Activated CD8-positive, alpha-beta memory T cell treated with anti-CD3 and anti-CD28 coated beads, Interleukin-2, amount 50 U/mL, for 24 hours (primary cell): Measurements from ENCODE around the gene DISP2.

Source experiments
- DNase-seq: peaks from one replicate; pipeline ENCODE4 v3.0.0-alpha.2; 2020; ENCODE audit errors: extremely low read depth

The DISP2 gene

DNA sequence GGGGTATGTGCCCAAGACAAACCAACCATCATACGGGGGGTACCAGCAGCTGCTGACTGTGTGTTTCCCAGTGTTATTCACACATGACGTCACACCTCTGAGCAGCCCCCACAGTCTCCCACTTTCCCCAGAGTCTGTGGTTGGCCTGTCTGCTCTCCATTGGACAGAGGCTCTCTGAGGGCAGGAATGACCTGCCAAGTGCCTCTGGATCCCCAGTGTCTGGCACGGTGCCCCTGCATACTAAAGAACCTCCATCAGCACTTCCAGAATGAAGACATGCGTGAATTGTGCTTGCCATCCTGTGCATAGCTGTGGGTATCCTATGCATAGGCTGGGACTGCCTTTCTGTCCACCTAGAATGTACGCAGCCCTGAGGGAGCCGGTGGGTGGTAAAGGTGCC lies 13.8 kb upstream of the DISP2 start:
- no peak for DNase-seq

DNA sequence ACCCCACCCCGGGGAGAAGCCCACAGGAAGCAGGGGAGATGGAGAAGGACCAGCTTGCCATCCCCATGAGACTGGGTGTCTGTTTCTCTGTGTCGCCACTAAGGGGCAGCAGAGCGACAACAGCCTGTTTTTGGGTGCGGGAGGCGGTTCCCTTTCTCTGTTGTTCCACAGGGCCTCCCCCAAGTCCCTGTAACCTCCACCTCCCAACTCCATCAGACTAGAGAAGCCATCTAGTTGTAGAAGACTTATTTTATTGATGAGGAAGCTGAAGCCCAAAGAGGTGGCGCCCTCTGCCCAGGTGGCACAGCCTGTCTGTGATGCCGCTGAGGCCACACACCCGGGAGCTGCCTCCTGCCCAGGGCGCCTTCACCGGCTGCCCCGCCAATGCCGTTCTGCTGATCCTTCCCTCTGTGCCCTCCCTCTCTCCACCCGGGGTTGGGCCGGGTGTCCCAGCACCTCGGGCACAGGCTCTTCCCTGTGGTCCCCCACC lies 13.3 kb upstream of the DISP2 start:
- no peak for DNase-seq

DNA sequence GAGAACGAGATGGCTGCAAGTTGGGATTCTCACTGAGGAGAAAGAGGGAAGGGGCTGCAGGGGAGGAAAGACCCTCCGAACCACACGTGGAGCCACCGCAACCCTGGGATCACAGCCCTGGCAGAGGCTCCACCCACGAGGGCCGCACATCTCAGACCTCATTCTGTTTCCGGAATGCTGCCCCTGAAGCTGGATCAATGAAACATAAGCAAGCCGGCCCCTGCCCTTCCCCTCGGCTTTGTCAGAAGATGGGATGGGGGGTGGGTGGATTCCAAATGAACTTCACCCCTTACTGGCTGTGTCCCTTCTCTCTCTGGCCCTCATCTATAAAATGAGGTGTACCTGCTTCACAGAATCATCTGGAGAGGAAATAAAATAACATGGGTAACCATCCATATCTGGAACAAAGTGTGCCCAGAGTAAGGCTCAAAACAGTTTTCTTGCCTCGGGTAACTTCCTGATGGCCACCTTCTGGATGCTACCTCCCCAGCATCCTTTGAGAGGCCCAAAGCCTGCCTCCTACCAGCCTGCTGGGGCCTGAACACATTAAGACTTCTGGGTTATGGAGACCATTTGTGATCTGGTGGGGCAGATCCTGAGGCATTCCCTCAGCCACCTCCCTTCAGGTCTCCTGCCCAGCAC lies 12.7 kb upstream of the DISP2 start:
- no peak for DNase-seq

DNA sequence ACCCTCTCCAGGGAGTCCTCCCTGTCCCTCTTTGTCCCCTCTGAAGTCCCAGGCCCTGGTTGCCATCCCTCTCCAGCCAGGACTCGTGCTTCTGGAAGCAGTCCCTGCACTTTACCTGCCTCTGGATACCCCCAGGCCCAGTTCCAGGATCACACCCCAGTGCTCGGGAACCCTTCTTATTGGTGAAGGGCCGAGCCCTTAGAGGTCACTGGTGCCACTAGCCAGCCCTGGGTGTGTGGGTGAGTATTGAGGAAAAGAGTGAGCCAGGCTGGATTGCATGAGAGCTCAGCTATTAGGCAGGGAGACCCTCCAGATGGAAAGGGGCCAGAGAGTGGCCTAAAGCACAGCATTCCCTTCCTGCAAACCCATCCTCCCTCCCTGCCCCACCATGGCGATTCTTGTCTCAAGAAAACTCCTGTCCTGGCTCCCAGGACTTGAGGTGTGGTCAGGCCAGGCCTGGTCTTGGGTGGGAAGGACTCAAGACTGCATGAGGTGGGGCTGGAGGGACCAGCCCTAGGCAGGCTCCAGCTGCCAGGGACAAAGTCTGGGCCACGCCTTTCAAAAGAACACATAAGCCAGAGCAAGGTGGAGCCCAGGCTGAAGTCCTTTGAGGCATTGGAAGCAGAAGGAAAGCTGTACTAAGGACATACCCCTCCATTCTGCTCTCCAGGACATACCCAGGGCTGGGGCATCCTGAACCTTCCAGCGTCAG lies 12.0 kb upstream of the DISP2 start:
- no peak for DNase-seq

DNA sequence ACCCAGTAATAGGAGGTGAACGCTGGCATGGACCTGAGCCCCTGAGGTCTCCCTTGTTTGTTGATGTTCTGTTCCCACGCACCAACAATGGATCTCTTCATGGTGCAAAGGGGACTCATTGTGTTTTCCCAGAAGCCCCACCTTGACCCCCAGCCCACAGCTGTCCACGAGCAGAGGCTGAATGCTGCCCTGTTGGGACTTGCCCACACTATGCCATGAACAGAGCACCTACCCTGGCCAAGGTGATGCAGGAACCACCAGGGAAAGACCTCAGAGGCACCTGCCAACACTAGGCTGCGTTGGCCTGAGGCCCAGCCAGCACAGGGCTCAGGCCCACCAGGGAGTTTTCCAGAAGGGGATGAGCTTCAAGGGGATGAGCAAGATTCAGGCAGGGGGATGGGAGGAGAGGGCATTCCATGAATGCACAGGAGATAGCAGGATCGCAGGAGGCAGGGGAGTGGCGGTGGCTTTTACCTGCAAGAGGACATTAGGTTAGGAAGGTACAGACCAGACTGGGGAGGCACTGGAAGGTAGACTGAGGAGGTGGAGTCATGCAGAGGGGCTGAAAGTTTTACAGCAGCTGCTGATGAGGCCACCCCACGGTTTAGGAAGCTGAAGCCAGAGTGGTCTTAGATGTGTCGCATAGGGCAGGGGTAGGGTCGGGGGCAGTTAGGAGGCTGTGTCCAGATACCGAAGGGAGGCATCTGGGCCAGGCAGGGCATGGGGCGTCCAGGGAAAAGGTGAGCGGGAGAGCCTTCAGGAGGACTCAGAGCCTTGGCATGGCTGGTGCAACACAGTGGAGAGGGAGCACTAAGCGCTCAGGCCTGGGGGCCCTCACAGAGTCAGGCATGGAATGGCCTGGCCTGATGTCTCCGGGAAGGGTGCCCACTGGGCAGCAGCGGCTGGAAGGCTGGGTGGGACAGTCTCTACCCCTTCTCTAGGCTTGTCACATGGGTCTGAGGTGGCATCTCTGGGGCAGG lies 11.2 kb upstream of the DISP2 start:
- no peak for DNase-seq

DNA sequence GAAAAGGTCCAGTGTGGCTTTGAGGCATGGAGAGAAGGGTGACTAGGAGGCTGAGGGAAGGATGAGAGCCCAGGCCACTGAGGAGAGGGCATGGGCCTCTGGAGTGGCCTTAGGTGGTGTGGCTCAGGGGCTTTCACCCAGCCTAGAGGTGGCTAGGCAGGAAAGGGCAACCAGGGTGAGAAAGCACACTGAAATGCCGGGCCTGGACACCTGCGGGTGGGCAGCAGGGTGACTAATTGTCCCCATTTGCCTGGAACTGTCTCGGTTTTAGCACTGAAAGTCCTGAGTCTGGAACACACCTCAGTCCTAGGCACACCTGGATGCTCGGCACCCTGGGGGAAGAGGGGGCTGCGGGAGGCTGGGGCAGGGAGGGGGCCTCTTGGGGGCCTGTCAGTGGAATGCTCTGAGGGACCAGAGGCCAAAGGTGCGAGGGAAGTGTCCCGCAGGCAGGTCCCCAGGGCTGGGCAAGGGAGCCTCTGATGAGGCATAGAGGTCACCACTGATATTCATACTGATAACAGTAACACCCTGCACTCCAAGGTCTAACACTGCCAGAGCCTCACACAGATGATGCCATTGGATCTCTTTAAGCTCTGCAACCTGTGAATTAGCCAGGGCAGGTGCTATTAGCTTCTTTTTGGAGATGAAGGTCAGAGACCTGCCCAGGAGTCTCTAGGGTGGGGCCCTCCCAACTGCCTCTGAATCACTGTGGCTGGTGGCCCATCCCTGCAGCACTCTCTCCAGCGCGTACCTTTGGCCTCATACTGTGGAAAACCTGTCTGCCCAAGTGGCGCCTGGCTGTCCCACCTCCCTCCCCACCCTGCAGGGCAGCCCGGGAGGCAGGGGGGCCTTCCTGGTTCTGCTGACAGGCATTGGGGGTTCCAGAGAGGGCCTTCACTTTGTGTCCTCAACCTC lies 10.2 kb upstream of the DISP2 start:
- DNase-seq, result no peak

DNA sequence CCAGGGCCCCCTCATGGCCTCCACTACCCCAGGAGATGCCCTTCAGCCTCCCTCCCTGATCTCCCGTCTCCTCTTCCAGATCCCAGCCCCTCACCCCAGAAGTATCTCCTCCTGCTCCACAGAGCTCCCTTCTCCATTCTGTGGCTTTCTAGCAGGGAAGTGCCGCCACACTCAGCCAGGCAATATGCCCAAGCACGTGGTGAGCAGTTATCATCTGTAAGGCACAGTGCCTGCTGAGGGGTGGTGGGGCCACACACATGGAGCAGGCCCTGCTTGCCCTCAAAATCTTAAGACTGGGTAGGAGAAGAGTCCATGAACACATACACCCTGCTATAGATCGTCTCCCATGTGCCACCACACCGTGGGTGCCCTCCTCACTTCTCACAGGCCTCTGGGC lies 9.5 kb upstream of the DISP2 start:
- DNase-seq, result no peak

DNA sequence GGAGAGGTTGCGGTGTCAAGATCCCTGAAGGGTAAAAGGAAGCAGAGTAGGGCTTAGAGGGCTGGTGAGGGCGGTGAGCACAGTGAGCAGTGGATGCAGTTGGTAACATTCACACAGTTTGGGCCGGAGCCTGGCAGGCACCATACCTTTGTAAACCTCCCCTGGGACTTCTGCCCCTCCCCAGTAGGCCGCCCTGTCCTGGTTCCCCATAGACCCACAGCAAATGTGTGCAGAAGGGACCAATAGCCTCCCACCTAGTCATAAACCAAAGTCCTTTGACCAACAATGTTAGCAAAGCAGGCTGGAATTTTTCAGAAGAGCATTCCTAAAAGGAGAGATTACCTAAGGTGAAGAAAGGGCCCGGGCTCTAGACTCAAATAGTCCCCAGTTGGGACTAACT lies 8.9 kb upstream of the DISP2 start:
- no peak for DNase-seq

DNA sequence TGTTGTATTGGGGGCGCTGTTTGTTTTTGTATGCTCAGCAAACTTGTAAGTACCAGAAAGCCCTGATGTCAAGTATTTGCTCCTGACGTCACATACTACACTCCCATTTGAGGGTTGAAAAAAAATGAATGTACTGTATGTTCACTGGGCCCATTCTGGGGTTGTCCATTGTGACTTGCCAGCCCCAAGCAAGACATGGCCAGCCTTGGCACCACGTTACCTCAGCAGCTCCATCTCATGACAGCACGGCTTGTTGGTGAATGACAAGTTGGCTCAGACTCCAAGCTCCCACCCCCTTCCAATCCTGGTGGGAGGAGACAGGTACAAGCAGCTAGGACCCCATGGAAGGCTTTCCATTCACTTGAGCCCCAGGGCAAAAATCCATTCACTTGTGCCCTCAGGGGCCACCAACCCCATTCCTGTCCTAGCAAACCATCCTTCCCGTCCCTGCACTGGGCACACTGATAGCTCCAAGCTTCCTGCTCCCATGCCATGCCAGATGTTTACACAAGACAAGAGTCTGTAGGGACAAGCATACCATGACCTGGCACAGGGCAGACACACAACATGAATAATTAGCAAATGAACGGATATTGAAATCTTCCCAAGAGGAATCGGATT lies 5.6 kb upstream of the DISP2 start:
- no peak for DNase-seq

DNA sequence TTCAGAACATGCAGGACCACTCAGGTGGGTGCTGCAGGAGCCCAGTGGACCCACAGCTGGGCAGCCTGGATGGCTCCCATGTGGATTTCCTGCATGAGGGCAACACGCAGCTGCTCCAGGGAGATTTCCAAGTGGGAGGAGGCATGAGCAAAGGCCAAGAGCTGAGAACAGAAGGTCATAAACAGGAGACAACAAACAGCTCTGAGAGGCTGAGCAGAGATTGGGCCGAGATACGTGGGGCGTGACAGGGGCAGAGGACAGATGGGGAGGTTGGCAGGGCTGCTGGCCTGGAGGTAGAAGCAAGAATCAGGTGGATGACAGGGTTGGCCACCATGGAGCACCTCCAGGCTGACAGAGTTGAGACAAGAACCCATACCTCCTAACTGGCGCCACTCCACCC lies 4.3 kb upstream of the DISP2 start:
- DNase-seq, result no peak

DNA sequence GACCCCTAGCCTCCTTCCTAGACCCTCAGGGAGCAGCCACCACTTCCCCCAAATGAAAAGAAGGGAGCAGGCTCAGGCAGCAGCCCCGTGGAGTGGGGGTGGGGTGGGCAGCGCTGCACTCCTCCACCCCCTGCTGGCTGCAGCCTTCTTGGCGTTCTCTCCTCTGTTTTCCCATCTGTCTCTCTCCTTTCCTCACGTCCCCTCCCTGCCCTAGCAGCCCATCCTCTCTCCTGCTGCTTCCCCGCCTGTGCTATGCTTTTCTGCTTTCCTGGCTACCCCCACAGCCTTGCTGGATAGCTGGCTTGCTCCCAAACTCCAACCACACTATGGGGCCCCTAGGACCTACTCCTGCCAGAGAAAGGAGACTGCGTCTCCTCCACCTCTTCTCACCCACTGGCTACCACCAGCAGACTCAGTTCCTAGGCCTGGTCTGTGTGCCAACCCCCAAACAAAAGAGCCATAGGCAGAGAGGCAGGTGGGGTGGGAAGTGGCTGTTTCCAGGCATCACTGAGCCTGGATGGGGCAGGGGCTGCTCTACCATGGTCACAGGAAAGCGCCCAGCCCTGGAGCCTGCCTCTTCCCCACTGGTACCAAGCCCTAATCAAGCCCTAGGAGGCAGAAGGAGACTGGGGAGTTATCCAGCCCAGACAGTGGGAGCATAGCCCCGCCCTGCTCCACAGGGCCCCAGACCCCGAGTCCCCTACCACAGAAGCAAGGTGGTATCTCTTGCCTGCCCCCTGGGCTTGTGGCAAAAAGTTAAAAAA lies 3.4 kb upstream of the DISP2 start:
- DNase-seq, result no peak

DNA sequence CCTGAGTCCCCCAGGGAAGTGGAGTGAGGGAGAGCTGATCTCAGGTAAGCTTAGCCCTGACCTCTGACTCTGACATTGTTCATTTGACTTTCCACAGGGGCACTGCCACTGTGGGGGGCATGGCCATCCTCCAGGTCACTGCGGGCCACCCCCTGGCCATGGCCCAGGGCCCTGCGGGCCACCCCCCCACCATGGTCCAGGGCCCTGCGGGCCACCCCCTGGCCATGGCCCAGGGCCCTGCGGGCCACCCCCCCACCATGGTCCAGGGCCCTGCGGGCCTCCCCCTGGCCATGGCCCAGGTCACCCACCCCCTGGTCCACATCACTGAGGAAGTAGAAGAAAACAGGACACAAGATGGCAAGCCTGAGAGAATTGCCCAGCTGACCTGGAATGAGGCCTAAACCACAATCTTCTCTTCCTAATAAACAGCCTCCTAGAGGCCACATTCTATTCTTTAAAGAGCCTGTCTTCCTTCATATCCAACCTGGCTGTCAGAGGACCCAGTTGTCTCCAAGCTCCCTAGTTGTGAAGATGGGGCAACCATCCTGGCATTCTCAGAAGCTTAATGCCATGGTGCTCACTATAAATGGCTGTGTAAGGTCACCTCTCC lies 1.9 kb upstream of the DISP2 start:
- no peak for DNase-seq

DNA sequence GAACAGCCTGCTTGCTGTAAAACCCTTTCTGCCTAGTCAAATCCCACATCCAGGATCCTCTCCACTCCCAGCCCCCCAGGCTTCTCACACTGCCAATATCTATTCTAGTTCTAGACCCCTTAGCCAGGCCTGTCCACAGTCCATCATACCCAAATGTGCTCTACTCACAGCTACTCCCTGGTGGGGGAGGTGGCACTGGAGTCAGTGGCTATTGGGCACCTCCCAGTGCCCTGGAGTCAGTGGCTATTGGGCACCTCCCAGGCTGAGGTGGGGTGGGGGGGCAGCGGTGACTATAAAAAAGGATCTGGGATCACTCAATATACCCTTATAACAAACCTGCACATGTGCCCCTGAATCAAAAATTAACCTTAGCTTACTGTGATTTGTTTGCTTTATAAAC lies 773 bp upstream of the DISP2 start:
- DNase-seq, result no peak

DNA sequence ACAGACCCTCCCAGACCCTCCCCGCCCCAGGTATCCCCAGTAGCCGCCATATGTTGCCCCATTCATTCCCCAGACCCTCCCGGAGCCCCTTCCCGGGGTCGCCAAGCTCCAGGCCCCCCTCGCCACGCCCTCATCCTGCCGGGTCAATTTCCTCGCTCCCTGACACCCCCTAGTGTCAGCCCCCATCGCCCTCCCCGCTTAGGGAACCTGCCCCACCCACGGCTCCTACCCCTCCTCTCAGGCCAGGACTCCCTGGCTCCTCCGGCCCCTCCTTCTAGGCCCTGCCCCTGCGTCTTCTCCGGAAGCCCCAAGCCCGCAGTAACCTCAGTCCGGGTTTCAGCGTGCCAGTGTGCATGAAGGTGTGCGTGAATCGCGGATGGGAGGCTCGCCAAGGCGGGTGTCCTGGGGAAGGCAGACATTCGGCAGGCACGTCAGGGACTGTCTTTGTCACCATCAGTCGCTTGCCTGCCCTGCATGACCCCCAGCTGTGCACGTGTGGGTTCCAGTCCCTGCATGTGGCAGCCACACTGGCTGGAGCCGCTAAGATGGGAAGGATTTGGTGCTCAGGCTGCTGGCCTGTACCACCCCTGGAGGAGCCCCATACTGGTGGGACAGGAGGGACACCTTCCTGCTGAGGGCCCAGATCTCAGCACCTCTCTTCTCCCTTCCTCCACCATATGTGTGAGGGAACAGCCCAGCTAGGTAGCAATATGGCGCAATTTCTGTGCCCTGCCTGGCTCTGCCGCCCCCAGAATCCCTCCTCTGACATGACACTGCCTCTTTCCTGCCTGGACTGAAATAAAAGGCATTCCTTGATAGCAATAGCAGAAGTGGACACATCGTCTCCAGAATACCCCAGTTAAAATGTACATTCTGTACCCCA lies 693 bp downstream of the DISP2 start:
- no peak for DNase-seq

DNA sequence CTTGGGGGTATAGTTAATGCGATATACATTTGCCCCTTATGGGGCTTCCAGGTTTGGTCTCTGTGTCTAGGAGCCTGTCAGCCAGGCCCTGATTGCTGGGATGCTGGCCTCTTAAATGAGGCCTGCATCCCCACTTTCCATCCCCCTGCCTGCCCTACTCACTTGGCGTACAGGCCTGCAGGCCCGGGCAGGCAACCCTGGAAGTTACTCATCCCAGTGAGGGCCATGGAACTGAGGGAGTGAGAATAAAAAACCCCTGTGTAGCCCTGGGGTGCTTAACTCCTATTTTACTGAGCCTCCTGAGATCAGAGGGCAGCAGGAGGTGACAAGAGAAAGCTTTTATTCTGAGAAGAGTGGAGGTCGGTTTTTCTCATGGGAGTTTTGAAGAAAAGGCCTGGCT lies 2.0 kb downstream of the DISP2 start:
- no peak for DNase-seq

DNA sequence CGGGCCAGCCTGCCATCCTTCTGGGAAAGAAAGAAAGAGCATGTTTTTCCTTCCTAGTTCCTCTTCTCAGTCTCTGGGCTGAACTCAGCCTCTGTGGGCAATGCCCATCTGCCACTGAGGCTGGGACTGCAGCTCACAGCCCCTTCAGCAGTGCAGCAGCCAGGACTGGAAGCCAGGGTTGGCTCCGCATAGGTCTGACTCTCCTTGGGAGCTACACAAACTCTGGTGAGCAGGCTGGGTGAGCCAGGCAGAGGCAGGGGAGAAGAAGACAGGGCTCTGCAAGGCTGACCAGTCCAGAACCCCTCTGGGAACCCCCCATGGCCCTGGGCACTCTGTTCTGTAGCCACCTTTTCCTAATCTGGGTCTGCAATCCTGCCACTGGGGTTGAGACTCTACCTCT lies 3.6 kb downstream of the DISP2 start:
- DNase-seq, result no peak

DNA sequence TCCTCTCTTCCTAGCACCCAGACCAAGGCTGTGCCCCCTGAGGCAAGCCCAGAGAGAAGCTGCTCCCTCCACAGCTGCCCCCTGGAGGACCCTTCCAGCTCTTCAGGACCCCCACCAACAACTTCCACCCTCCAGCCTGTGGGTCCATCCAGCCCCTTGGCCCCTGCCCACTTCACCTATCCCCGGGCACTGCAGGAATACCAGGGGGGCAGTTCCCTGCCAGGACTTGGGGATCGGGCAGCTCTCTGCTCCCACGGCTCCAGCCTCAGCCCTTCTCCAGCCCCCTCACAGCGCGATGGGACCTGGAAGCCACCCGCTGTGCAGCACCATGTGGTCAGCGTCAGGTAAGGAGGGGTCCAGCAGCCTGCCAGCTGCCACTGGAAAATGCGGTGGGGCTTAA lies 5.6 kb downstream of the DISP2 start:
- DNase-seq, result no peak

DNA sequence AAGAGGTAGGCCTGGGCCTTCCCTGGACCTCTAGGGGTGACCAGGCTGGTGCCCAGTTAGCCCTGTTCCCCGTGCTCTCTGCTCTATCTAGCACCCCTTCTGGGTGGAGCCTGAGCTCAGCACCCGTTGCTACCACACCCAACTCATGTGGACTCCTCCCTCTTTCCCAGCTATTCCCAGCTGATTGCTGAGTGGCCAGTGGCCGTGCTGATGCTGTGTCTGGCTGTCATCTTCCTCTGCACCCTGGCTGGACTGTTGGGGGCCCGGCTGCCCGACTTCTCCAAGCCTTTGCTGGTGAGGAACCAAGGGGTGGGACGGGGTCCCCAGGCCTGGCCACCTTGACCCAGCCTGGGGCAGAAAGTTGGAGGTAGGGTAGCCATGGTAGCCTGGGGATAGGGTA lies 6.2 kb downstream of the DISP2 start:
- DNase-seq, result no peak

DNA sequence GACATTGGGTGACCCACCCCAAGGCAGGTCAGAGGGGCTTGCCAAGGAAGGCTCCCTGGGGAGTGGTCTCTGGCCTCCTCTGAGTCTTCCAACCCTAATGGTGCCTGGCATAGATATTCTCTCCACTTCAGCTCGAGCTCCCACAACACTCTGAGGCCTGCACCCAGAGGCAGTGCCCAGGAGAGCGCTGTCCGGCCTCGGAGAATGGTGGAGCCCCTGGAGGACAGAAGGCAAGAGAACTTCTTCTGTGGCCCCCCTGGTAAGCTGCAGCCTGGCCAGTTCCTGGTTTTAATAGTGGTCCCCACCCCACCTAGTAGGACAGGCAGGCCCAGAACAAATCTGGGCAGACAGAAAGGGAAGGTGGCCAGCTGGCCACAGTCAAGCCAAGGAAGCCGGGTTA lies 7.0 kb downstream of the DISP2 start:
- no peak for DNase-seq
